Mesodermal cell (in vitro differentiated cells): ENCODE measurements around the gene NEK5. TPM values are rescaled to one million over a fixed set of nuclear protein-coding genes. Genes with fewer than 3 reads are reported as not detected.
A peak's percentile ranks its signal among the peaks of the same experiment; 100 is the strongest.
"Not testable (repeated sequence)": the region's sequence is repeated elsewhere in the genome, so short reads cannot be mapped to it uniquely, and the experiment has no call there.

Experiments
- H3K27ac ChIP-seq: 2 replicates; pipeline ENCODE4 v1.7.0; 2013; ENCODE audit warnings: mild to moderate bottlenecking, low read depth, low read length, moderate library complexity; ENCODE audit not compliant: severe bottlenecking
- H3K36me3 ChIP-seq: 2 replicates; pipeline ENCODE4 v1.7.1; 2013; ENCODE audit warnings: mild to moderate bottlenecking, low read length, moderate library complexity; ENCODE audit not compliant: control insufficient read depth, insufficient read depth
- H3K4me1 ChIP-seq: one replicate; pipeline ENCODE4 v1.7.1; 2013; ENCODE audit warnings: mild to moderate bottlenecking, low read length; ENCODE audit not compliant: insufficient read depth, control insufficient read depth, poor library complexity, severe bottlenecking
- H3K4me3 ChIP-seq: 2 replicates; pipeline ENCODE4 v1.7.0; 2013; ENCODE audit warnings: low read length, control low read depth, mild to moderate bottlenecking; ENCODE audit not compliant: insufficient read depth, poor library complexity, severe bottlenecking; ENCODE audit errors: extremely low read depth
- H3K9me3 ChIP-seq: 2 replicates; pipeline ENCODE4 v1.7.1; 2013; ENCODE audit warnings: mild to moderate bottlenecking, low read length, moderate library complexity; ENCODE audit not compliant: control insufficient read depth
- WGBS, 2 experiments: methylation state at CpG; one replicate each; pipeline ENCODE4 v1.1.5; 2013; ENCODE audit warnings: missing lambda C conversion rate in 2 of 2; ENCODE audit not compliant: insufficient coverage in 2 of 2; 5-methylcytosine and 5-hydroxymethylcytosine counted together
- polyA plus RNA-seq, 2 experiments: library from polyadenylated mRNA; stranded (reverse); fragments of 50-300 nt; gene quantifications; one replicate each; pipeline ENCODE4 v1.2.3, GENCODE V29; 2013

The NEK5 gene
- 0.66 TPM for polyA plus RNA-seq (2013, experiment 1 of 2)
- polyA plus RNA-seq (2013, experiment 2 of 2) = 1.2 TPM

- WGBS, 2 experiments = 10 to 20% methylated on average over 50 to 60 of the region's 71 CpGs
- peak within 1 kb of the TSS; percentile 57 for H3K4me3 ChIP-seq
- H3K27ac ChIP-seq = no peak within 1 kb of the TSS
- H3K36me3 ChIP-seq = peaks cover 26% of the 10 kb centered on the region
- no peaks in the 10 kb centered on the region for H3K9me3 ChIP-seq
- no peaks in the 10 kb centered on the region for H3K4me1 ChIP-seq
These were observed at the start of gene NEK5 for GRCh38 chr13:52128714-52129700. Gene NEK5 (minus strand): TSS chr13:52129073. CDS start chr13:52127482, 1,591 bp downstream.

DNA sequence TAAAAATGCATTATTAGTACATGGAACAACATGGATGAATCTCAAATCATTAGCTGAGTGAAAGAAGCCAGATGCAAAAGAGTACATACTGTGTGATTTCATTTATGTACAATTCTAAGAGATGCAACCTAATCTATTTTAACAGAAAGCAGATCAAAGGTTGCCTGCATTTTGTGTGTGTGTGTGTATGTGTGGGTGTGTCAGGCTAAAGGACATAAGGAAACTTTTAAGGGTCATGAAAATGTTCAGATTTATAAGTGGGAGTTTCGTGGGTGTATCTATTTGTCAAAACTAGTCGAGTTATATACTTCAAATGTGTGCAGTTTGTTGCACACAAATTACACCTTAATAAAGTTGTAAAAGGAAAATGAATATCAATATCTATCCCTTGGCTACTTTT, 48.4 kb upstream of the NEK5 start:
- WGBS, 2 experiments = no CpG with 5 or more reads among the region's 2 CpGs
- Histone ChIP-seq H3K27ac (no peak overlapping the region), H3K9me3 (no peaks in the 10 kb centered on the region), H3K4me3 (no peak overlapping the region), H3K36me3 (peaks cover 55% of the 10 kb centered on the region), H3K4me1 (no peaks in the 10 kb centered on the region)

DNA sequence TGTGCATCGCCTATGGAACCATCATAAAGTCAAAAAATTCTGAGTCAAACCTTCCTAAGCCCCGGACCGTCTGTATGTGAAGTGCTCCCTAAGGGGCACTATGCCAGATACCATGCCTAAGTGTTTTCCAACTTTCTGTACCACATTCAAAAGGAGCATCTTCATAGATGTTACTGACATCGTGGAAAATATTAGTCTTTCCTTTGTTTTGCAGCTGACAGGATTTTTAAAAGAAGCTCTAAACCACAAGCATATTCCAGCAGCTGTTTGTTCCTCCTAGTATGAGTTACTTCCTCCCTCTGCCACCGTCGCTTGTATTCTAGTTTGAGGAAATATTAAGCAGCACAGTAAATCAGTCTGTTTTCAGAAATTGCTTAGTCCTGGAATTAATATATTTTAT, 45.1 kb upstream of the NEK5 start:
- H3K36me3 ChIP-seq = peaks cover 62% of the 10 kb centered on the region
- H3K4me1 ChIP-seq, H3K4me3 ChIP-seq, H3K9me3 ChIP-seq, H3K27ac ChIP-seq: not testable (repeated sequence)
- WGBS, 2 experiments = 81 to 97% methylated on average over 3 to 4 of the region's 6 CpGs

GRCh38 chr13:52173373-52173772, 44.5 kb upstream of the NEK5 start:
- Histone ChIP-seq H3K9me3 (no peaks in the 10 kb centered on the region), H3K4me3 (no peak overlapping the region), H3K36me3 (peaks cover 66% of the 10 kb centered on the region), H3K27ac (no peak overlapping the region), H3K4me1 (no peaks in the 10 kb centered on the region)
- WGBS, 2 experiments = 88 to 100% methylated on average over 1 to 2 of the region's 3 CpGs

DNA sequence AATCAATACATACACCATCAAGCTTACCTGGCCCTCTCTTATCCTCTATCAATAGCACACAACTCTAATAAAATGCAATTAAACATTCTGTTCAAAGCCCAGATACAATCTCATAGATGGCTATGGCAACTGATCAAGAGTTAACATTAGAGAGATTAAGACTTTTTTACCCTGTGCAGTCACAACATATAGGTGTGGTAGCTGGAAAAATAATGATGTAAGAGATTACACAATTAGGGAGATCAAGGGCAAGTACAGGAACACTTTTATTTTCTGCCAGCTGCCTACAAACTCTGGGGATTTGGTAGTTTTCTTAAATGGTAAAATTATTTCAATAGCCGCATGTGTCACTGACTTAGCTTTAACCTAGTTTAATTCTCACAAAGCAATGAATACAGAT, 42.8 kb upstream of the NEK5 start:
- H3K9me3 ChIP-seq, H3K27ac ChIP-seq, H3K4me3 ChIP-seq, H3K4me1 ChIP-seq: not testable (repeated sequence)
- peaks cover 59% of the 10 kb centered on the region for H3K36me3 ChIP-seq
- WGBS, 2 experiments = 86% methylated on average over 1 of the region's 1 CpG; no CpG with 5 or more reads in 1 of the 2 experiments

- H3K4me3 ChIP-seq, H3K9me3 ChIP-seq, H3K27ac ChIP-seq, H3K4me1 ChIP-seq: not testable (repeated sequence)
- no CpG with 5 or more reads among the region's 1 CpG for WGBS, 2 experiments
- H3K36me3 ChIP-seq = peaks cover 60% of the 10 kb centered on the region
These were observed 42.0 kb upstream of the NEK5 start for GRCh38 chr13:52170828-52171391.

DNA sequence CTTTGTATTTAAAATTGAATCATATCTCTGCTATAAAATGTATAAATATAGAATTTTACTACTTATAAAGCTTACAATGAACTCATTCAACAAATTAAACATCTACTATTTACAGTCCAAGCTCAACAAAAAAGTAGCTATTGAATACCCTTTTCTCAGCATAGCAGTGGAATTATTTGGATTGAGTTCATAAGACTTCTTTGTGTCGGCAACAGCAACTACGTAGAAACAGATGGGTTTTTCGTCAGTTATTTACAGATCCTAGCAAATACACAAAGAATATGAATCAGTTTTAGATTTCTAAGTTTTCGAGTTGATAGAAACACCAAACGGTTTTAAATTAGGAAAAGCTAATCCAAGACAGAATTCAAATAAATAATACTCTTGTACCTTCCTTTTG, 41.0 kb upstream of the NEK5 start:
- H3K4me3 ChIP-seq = no peak overlapping the region
- no peaks in the 10 kb centered on the region for H3K4me1 ChIP-seq
- peaks cover 50% of the 10 kb centered on the region for H3K36me3 ChIP-seq
- 97% methylated on average over 3 to 5 of the region's 5 CpGs for WGBS, 2 experiments
- no peaks in the 10 kb centered on the region for H3K9me3 ChIP-seq
- H3K27ac ChIP-seq = no peak overlapping the region

GRCh38 chr13:52165411-52165810, 36.5 kb upstream of the NEK5 start:
- H3K4me1 ChIP-seq = peaks cover 20% of the 10 kb centered on the region
- H3K36me3 ChIP-seq = peaks cover 28% of the 10 kb centered on the region
- WGBS, 2 experiments = 79 to 91% methylated on average over 2 of the region's 2 CpGs
- H3K27ac ChIP-seq = no peak overlapping the region
- no peak overlapping the region for H3K4me3 ChIP-seq
- H3K9me3 ChIP-seq = no peaks in the 10 kb centered on the region

DNA sequence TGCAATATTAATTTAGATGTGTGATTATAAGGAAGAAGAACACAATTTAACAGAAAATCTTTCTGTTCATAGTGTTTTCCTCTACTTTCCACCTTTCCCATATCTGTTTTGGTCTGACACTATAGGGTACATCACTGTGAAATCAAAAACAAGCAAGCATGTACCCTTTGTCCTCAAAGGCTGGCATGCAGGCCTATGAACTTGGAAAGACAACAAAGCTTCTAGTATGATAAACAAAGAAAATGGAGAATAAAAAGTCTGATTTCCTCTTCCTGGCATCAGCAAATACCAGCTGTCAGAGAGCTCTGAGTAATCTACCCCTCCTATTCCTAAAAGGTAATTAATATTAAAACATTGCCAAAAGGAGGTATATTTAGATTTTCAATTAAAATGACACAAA, 36.1 kb upstream of the NEK5 start:
- Histone ChIP-seq H3K9me3 (no peaks in the 10 kb centered on the region), H3K27ac (no peak overlapping the region), H3K4me1 (peaks cover 20% of the 10 kb centered on the region), H3K36me3 (peaks cover 23% of the 10 kb centered on the region), H3K4me3 (no peak overlapping the region)

- H3K4me1 ChIP-seq = peaks cover 24% of the 10 kb centered on the region
- not testable (repeated sequence) for H3K27ac ChIP-seq, H3K9me3 ChIP-seq, H3K4me3 ChIP-seq
- 92 to 100% methylated on average over 1 of the region's 3 CpGs for WGBS, 2 experiments
- peaks cover 16% of the 10 kb centered on the region for H3K36me3 ChIP-seq
These were observed 35.0 kb upstream of the NEK5 start for GRCh38 chr13:52163878-52164277.
